Stimulated activated CD4-positive, alpha-beta T cell treated with anti-CD3 and anti-CD28 coated beads, Interleukin-12 subunit alpha, Interleukin-12 subunit beta, amount 100 ng/mL, for 4 hours (primary cell): ENCODE measurements around the gene PGAP3.
A peak's percentile ranks its signal among the peaks of the same experiment; 100 is the strongest.
"Not testable (repeated sequence)": the region's sequence is repeated elsewhere in the genome, so short reads cannot be mapped to it uniquely, and the experiment has no call there.

ENCODE experiments used
- DNase-seq: peaks from one replicate; pipeline ENCODE4 v3.0.0-alpha.2; 2020

Gene PGAP3, protein sequence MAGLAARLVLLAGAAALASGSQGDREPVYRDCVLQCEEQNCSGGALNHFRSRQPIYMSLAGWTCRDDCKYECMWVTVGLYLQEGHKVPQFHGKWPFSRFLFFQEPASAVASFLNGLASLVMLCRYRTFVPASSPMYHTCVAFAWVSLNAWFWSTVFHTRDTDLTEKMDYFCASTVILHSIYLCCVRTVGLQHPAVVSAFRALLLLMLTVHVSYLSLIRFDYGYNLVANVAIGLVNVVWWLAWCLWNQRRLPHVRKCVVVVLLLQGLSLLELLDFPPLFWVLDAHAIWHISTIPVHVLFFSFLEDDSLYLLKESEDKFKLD

DNA sequence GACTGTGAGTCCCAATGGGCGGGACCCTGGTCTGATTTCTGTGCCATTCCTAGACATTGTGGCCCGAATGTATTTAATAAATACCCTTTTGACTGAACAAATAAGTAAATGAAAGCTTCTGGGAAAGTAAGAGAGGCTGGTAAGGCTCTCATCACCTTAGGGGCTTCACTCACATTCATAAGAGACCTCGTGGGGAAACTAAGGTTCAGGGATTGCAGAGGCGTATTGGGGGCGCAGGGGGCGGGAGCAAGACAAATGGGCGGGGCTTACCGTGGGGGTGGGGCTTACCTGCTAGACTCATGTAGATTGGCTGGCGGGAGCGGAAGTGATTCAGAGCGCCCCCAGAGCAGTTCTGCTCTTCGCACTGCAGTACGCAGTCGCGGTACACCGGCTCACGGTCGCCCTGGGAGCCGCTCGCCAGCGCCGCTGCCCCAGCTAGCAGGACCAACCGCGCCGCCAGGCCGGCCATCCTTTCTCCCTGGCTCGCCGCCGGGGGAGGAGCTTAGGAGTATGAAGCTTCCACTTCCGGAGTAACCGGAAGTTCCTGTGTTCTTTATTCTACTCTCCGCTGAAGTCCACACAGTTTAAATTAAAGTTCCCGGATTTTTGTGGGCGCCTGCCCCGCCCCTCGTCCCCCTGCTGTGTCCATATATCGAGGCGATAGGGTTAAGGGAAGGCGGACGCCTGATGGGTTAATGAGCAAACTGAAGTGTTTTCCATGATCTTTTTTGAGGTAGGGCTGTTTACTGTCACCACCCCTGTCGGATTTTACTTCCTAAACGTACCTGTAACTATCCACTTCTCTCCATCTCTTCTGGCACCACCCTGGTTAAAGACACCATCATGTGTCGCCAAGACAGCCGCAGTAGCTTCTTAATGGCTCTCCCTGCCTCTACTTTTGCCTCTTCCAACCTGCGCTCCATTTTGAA is at the start of gene PGAP3:
Gene PGAP3 (minus strand): TSS at position 512 of the 929 bp plus-strand sequence. CDS start 43 bp downstream, at position 469.
- peak; percentile 84 for DNase-seq

DNA sequence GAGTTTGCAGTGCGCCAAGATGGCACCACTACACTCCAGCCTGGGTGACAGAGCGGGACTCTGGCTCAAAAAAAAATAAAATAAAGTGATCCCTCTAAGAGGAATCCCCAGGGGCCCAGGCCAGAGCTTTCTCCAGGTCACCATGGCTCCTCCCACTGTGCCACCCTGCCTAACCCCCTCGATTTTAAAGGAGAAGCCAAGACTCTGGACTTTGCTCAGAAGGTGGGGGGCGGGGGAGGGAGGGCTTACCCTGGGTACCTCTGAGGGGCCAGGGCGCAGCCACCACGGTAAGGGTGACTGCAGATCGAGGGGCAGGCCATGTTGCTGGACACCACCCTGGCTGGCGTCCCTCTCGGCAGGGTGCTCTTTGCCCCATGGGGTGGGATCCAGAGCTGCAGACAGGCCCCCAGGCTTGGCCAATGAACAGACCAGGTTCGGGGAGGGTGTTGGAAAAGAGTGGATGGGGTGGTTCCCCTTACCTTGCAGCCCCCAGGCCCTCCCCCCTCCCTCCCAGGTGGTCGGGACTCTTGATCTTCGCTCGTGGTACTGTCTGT is 49.4 kb upstream of the PGAP3 start:
- DNase-seq, result no peak

DNA sequence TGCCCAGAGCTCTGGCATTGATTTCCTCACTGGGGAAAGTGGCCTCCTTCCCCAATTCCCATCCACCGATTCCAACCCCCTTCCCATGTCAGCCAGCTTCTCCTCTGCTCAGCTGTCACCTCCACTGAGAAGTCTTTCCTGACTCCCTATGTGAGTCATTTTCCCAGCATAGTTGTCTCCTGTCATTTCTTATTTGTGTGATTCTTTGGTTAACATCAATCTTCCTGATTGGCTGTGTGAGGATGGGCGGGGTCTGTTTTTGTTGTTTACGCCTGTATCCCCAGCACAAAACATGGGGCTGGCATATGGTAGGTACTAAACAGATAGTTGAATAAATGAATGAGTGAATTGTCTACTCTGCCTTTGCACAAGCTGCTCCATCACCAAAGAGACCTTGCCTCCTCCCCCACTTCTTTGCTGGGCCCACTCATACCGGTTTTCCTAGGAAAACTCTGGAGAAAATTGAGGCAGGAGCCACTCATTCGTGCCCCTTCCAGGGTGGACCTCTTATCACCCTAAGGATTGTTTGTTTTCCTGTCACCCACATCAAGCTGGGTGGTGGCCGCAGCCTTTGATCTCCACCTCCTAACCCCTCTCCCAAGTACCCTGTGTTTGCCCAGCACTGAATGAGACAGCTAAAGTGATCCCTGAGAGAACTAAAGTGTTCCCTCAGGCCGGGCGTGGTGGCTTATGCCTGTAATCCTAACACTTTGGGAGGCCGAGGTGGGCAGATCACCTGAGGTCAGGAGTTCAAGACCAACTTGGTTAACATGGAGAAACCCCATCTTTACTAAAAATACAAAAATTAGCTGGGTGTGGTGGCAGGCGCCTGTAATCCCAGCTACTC is 48.7 kb upstream of the PGAP3 start:
- no peak for DNase-seq

DNA sequence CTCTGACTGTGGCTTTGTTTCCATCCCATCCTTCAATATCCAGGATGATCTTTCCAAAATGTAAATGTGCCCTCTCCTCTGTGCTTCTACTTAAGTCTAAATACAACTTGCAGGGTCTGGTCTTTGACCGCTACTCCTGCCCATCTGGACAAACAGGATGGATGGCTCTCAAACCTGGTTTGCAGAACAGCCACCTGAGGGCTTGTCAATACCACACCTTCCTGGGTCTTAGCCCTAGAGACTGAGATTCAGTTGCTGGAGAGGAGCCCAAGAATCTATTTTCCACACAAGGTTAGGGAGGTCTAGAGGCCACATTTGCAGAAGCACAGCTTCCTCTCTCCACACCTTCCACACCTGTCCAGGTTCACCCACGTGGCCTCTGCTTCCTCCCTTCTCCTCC is 48.0 kb upstream of the PGAP3 start:
- DNase-seq, result no peak

DNA sequence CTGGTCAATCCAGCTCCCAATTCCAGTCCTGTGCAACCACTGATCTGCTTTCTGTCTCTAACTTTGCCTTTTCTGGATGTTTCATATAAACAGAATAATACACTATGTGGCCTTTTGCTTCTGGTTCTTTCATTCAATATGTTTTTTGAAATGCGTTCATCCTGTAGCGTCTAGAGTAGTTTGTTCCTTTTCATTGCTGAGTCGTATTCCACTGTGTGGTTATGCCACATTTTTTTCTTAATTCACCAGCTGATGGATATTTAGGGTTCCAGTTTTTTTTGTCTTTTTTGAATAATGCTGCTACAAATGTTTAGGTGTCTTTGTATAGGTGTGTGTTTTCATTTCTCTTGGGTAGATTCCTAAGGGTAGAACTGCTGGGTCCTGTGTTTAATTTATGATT is 44.7 kb upstream of the PGAP3 start:
- DNase-seq, result no peak

DNA sequence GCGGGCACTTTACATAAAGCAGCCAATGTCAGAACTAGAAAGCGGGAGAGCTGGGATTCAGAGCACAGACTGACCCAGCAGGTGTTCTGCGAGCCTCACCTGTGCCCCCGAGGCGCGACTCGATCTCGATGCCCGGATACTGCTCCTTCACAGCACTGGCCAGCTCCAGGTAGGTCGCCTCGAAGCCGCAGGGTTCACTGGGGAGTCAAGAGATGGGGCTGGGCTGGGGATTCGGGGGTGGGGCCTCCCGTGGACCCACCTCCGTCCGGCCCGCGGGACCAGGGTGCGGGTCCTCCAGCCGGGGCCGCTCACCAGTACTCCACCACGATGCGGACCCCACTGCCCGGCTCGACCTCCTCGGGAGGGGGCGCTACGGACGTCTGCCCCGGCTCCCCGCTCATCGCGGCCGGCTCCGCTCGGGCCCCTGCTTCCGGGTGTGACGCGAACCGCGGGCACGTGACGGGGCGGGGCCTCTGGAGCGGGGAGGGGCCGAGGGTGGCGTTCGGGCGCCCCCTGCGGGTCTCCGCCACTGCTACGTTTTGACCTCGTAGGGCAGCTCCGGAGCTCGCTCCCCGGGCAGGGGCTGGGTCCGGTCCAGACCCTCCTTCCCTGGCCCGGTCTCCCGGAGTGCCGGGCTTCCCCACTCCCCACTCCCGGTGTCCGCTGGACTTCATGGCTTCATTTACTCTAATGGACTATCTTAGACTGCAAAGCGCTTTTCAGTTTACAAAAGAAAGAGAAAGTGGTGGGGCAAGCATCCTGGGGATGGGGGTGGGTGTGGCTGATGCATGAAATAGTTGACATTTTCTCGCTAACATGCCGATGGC is 42.5 kb upstream of the PGAP3 start, which contains the start of gene MIEN1:
Gene MIEN1 (minus strand): TSS at position 438 of the 827 bp plus-strand sequence. CDS start 37 bp downstream, at position 401.
- peak; percentile 96 for DNase-seq

DNA sequence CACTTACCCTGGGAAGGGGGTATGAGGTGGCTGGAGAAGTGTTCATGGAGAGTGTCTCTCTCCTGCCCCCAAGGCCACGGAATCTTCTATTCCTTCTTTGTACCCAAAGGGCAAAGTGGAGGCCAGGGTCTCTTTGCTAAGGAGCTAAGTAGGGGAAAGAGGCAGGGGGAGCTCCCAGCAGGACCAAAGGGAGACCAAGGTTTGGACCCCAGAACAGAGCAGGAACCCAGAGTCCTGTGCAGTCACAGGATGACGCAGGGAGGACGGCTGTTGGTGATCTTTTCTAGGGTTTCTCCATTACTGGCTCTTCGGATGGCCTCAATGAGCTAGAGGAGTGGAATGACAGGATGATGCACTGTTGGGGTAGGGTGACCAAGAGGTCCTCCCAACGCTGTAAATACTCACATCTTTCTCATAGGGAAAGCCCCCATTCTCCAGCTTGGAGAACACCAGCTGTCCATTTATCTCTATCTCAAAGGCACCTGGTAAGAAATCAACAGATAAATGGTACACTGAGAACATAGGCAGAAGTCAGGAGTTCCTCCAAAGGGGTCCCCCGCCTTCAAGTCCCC is 41.5 kb upstream of the PGAP3 start:
- DNase-seq, result no peak

DNA sequence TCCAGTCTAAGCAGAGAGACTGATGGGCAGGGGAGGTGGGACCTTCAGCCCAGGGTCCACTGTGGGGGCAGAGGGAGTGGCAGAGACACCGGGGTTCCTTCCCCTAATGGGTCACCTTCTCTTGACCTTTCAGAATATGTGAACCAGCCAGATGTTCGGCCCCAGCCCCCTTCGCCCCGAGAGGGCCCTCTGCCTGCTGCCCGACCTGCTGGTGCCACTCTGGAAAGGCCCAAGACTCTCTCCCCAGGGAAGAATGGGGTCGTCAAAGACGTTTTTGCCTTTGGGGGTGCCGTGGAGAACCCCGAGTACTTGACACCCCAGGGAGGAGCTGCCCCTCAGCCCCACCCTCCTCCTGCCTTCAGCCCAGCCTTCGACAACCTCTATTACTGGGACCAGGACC is 39.7 kb upstream of the PGAP3 start:
- no peak for DNase-seq

DNA sequence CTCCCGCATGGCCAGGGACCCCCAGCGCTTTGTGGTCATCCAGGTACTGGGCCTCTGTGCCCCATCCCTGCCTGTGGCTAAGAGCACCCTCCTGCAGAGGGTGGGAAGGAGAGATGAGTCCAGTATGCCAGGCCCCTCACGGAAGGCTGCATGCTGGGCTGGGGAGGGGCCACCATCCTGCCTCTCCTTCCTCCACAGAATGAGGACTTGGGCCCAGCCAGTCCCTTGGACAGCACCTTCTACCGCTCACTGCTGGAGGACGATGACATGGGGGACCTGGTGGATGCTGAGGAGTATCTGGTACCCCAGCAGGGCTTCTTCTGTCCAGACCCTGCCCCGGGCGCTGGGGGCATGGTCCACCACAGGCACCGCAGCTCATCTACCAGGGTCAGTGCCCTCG is 38.8 kb upstream of the PGAP3 start:
- DNase-seq, result no peak

DNA sequence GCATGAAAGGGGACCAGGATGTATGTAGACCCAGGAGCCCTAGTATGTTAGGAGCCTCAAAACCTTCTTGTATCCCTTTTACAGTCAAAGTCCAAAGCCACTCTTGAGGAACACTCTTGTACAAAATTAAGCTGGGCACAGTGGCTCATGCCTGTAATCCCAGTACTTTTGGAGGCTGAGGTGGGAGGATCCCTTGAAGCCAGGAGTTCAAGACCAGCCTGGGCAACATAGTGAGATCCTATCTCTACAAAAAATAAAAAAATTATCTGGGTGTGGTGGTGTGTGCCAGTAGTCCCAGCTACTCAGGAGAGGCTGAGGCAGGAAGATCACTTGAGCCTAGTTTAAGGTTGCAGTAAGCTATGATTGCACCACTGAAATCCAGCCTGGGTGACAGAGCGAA is 38.1 kb upstream of the PGAP3 start:
- not testable (repeated sequence) for DNase-seq

DNA sequence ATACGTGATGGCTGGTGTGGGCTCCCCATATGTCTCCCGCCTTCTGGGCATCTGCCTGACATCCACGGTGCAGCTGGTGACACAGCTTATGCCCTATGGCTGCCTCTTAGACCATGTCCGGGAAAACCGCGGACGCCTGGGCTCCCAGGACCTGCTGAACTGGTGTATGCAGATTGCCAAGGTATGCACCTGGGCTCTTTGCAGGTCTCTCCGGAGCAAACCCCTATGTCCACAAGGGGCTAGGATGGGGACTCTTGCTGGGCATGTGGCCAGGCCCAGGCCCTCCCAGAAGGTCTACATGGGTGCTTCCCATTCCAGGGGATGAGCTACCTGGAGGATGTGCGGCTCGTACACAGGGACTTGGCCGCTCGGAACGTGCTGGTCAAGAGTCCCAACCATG is 36.9 kb upstream of the PGAP3 start:
- DNase-seq, result no peak

DNA sequence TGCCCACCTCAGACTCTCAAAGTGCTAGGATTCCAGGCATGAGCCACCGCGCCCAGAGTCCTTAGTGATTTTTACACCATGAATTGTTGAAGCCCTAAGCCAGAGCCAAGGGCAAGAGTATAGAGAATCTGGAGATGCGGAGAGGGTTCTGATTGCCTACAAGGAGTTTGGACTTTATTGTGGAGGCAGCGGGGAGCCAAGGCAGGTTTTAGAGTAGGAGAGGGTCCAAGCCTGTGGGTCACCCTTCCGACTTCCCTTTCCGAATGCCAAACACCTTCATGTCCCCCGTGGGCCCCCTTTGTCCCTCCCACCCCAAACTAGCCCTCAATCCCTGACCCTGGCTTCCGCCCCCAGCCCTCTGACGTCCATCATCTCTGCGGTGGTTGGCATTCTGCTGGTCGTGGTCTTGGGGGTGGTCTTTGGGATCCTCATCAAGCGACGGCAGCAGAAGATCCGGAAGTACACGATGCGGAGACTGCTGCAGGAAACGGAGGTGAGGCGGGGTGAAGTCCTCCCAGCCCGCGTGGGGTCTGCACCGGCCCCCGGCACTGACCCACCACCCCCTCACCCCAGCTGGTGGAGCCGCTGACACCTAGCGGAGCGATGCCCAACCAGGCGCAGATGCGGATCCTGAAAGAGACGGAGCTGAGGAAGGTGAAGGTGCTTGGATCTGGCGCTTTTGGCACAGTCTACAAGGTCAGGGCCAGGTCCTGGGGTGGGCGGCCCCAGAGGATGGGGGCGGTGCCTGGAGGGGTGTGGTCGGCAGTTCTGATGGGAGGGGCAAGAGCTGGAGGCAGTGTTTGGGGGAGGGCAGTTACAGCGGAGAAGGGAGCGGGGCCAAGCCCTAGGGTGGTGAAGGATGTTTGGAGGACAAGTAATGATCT is 35.4 kb upstream of the PGAP3 start:
- no peak for DNase-seq

DNA sequence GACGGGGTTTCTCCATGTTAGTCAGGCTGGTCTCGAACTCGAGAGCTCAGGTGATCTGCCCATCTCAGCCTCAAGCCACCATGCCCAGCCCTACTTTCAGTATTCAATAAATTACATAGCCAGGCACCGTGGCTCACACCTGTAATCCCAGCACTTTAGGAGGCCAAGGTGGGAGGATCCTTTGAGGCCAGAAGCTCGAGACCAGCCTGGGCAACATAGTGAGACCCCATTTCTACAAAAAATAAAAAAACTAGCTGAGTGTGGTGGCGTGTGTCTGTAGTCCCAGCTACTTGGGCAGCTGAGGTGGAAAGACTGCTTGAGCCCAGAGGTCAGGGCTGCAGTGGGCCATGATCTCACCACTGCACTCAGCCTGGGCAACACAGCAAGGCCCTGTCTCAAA is 34.2 kb upstream of the PGAP3 start:
- no peak for DNase-seq

DNA sequence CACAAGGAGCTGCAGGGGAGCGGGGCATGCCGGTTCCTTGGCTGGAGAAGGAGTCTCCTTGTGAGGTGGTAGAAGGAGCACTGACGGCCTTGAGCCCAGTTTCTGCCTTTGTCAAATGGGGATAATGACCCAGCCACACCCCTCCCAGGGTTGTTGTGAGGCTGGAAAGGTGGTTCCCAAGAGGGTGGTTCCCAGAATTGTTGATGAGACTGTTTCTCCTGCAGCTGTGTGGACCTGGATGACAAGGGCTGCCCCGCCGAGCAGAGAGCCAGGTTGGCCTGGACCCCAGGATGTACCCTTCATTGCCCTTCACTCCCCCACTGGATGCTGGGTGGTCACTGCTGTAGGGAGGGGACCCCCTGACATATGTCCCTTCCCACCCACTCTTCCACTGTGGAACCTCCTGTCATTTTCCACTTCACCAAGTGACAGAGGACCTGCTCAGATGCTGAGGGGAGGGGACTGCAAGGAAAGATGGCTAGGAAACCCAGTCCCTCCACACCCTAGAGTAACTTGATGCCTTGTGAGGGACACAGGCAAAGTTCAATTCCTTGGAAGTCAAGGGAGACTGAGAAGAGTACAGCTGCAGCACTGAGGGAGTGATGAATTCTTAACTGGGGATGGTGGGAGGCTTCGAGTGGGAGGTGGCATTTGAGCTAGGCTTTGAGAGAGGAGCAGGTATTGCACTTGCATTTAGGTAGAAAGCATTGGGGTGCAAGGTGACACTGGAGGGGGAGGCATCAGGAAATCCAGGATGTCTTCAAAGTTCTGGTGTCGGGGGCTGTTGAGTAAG is 31.9 kb upstream of the PGAP3 start:
- no peak for DNase-seq

DNA sequence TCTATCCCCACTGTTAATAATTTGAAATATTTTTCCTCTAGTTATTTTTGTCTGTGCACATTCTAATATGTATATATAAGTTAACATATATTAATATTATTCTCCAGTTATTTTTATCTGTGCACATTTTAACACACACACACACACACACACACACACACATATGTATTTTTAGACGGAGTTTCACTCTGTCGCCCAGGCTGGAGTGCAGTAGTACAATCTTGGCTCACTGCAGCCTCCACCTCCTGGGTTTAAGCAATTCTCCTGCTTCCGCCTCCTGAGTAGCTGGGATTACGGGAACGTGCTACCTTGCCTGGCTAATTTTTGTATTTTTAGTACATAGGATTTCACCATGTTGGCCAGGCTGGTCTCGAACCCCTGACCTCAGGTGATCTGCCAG is 29.8 kb upstream of the PGAP3 start:
- DNase-seq, result no peak

DNA sequence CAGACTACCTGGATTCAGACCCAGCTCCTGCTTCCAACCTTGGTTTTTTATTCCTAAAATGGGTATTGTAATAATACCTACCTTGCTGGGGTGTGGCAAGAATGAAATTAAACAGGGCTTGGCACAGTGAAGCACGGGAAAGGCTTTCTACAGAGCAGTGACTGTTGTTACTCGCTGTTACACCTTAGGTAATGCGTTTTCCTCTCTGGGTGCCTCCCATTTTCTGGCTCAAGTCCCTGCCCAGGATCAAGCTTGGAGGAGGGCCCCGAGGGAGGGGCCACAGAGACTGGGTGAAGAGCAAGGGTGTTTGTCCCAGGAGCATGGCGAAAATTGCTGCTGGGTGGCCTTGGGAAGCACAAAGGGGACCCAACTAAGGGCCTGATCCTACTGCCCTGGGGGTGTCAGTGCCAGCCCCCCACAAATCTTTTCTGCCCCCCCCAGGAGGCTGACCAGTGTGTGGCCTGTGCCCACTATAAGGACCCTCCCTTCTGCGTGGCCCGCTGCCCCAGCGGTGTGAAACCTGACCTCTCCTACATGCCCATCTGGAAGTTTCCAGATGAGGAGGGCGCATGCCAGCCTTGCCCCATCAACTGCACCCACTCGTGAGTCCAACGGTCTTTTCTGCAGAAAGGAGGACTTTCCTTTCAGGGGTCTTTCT is 29.2 kb upstream of the PGAP3 start:
- DNase-seq, result no peak

DNA sequence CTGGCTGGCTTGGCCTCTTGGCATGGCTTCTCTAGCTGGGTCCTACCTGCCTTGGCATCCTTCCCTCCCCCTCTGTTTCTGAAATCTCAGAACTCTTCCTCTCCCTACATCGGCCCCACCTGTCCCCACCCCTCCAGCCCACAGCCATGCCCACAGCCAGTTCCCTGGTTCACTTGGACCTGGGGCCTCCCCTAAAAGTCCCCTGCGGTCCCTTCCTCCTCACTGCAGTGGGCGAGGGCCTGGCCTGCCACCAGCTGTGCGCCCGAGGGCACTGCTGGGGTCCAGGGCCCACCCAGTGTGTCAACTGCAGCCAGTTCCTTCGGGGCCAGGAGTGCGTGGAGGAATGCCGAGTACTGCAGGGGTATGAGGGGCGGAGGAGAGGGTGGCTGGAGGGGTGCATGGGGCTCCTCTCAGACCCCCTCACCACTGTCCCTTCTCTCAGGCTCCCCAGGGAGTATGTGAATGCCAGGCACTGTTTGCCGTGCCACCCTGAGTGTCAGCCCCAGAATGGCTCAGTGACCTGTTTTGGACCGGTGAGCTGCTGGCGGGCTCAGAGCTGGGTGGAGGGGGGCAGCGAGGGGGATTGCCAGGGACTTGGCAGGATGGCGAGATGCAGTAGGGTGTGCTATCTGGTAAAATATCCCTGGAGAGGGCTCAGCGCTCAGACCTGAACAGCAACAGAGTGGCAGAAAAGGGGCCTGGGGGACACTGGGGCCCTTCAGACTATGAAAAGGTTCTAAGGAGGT is 28.4 kb upstream of the PGAP3 start:
- DNase-seq, result no peak
